ENCODE data around the gene HHAT. TPM values are rescaled to one million over a fixed set of nuclear protein-coding genes. Genes with fewer than 3 reads are reported as not detected.

The HHAT gene
- polyA plus RNA-seq, 1 donor from 2014 or later: 5.3 TPM

DNA sequence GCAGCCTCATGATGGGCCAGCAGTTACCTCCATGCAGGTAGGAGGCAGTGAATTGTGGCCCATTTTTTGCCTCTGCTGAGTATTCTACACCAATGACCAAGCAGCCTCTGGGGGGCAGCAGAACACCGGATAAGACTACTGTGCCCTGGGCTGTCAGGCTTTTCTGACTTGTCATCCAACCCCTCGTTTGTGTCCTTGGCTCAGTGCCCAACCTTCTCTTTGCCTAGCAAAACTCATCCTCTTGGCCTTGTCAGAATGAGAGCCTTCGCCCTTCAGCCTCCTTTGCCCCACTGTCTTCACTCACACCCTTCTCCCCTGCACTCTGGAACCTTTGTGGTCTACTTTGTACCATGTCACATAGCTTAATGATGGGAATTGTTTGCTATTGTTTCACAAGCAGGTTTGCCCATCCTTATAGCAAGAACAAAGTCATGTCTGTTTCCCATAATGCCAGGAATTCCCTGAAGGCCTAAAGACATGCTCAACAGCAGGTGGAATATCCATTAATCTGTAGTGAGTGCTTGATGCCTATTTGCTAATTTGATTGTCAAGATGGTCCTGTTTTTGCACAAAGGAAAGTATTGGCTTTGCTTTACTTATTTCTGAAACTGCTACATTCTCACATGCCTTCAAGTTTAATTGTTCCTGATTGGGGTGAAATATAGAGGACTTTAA, 255.9 kb downstream of the HHAT start:
- TF ChIP-seq TAF1 (IDR thresholded peaks at IDR 0.05; ENCODE audit: low read depth) (no peak), SMC3 (conservative IDR thresholded peaks at IDR 0.05; ENCODE audit: poor library complexity) (peak; percentile 94), RAD21 (conservative IDR thresholded peaks at IDR 0.05) (peak; percentile 91), EP300 (conservative IDR thresholded peaks at IDR 0.05; ENCODE audit: poor library complexity, severe bottlenecking) (no peak), EZH2 (IDR thresholded peaks at IDR 0.05; ENCODE audit: borderline replicate concordance, insufficient read depth, low read length, poor library complexity, severe bottlenecking) (no peak)
- TF ChIP-seq, protein P1, sequence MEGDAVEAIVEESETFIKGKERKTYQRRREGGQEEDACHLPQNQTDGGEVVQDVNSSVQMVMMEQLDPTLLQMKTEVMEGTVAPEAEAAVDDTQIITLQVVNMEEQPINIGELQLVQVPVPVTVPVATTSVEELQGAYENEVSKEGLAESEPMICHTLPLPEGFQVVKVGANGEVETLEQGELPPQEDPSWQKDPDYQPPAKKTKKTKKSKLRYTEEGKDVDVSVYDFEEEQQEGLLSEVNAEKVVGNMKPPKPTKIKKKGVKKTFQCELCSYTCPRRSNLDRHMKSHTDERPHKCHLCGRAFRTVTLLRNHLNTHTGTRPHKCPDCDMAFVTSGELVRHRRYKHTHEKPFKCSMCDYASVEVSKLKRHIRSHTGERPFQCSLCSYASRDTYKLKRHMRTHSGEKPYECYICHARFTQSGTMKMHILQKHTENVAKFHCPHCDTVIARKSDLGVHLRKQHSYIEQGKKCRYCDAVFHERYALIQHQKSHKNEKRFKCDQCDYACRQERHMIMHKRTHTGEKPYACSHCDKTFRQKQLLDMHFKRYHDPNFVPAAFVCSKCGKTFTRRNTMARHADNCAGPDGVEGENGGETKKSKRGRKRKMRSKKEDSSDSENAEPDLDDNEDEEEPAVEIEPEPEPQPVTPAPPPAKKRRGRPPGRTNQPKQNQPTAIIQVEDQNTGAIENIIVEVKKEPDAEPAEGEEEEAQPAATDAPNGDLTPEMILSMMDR (IDR thresholded peaks at IDR 0.05; ENCODE audit: poor library complexity, severe bottlenecking): peak; percentile 88
- Histone ChIP-seq H3F3A (ENCODE audit: insufficient read depth, low read length, poor library complexity, severe bottlenecking) (no peaks in the 10 kb centered on the region), H3K9me2 (ENCODE audit: insufficient read depth, low read length) (no peaks in the 10 kb centered on the region), H3K79me2 (replicated peaks; ENCODE audit: insufficient read depth, low read length) (no peaks in the 10 kb centered on the region), H3K27me3 (ENCODE audit: insufficient read depth, low read depth, low read length) (no peaks in the 10 kb centered on the region), H3K4me3 (ENCODE audit: low read length) (no peak overlapping the region), H3K36me3 (ENCODE audit: insufficient read depth, low read length) (no peaks in the 10 kb centered on the region), H3K9me3 (ENCODE audit: low read length) (no peaks in the 10 kb centered on the region), H3K9ac (ENCODE audit: low read length) (no peak overlapping the region), H3K4me2 (ENCODE audit: low read length) (no peak overlapping the region), H2AFZ (ENCODE audit: low read depth, low read length) (no peak overlapping the region), H4K20me1 (ENCODE audit: insufficient read depth) (no peaks in the 10 kb centered on the region), H3K27ac (ENCODE audit: low read length) (no peak overlapping the region)

DNA sequence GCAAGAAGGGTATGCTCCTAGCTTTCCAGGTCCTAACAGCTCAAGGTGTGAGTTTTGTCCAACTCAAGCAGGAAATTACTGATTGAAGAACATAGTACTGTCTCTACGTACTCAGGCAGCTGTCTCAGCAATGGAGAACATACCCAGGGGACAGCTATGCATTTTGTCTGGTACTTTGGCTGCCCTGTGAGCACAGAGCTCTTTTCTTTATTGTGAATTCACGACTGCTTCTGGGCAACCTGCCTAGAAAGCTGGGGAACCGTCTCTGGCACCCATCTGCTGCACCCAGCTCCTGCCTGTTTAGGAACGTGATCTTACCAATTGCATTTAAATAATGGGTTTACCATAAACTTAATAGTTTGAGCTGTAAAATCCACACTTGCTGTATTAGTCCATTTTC, 258.1 kb downstream of the HHAT start:
- Histone ChIP-seq H3K27ac (ENCODE audit: low read length) (no peak overlapping the region), H3F3A (ENCODE audit: insufficient read depth, low read length, poor library complexity, severe bottlenecking) (no peaks in the 10 kb centered on the region), H3K79me2 (replicated peaks; ENCODE audit: insufficient read depth, low read length) (no peaks in the 10 kb centered on the region), H3K4me3 (ENCODE audit: low read length) (no peak overlapping the region), H3K27me3 (ENCODE audit: insufficient read depth, low read depth, low read length) (no peaks in the 10 kb centered on the region), H3K4me2 (ENCODE audit: low read length) (no peak overlapping the region), H3K9me3 (ENCODE audit: low read length) (peaks cover 5% of the 10 kb centered on the region), H2AFZ (ENCODE audit: low read depth, low read length) (no peak overlapping the region), H3K9ac (ENCODE audit: low read length) (no peak overlapping the region), H3K9me2 (ENCODE audit: insufficient read depth, low read length) (no peaks in the 10 kb centered on the region), H3K36me3 (ENCODE audit: insufficient read depth, low read length) (no peaks in the 10 kb centered on the region), H4K20me1 (ENCODE audit: insufficient read depth) (no peaks in the 10 kb centered on the region)
- no peak for TF ChIP-seq TAF1 (IDR thresholded peaks at IDR 0.05; ENCODE audit: low read depth)
- TF ChIP-seq, protein P1 (IDR thresholded peaks at IDR 0.05; ENCODE audit: poor library complexity, severe bottlenecking): no peak
- TF ChIP-seq, protein P2, sequence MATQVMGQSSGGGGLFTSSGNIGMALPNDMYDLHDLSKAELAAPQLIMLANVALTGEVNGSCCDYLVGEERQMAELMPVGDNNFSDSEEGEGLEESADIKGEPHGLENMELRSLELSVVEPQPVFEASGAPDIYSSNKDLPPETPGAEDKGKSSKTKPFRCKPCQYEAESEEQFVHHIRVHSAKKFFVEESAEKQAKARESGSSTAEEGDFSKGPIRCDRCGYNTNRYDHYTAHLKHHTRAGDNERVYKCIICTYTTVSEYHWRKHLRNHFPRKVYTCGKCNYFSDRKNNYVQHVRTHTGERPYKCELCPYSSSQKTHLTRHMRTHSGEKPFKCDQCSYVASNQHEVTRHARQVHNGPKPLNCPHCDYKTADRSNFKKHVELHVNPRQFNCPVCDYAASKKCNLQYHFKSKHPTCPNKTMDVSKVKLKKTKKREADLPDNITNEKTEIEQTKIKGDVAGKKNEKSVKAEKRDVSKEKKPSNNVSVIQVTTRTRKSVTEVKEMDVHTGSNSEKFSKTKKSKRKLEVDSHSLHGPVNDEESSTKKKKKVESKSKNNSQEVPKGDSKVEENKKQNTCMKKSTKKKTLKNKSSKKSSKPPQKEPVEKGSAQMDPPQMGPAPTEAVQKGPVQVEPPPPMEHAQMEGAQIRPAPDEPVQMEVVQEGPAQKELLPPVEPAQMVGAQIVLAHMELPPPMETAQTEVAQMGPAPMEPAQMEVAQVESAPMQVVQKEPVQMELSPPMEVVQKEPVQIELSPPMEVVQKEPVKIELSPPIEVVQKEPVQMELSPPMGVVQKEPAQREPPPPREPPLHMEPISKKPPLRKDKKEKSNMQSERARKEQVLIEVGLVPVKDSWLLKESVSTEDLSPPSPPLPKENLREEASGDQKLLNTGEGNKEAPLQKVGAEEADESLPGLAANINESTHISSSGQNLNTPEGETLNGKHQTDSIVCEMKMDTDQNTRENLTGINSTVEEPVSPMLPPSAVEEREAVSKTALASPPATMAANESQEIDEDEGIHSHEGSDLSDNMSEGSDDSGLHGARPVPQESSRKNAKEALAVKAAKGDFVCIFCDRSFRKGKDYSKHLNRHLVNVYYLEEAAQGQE (IDR thresholded peaks at IDR 0.05; ENCODE audit: borderline replicate concordance): no peak
- no peak for TF ChIP-seq POLR2AphosphoS5 (IDR thresholded peaks at IDR 0.05)
- TF ChIP-seq EP300 (conservative IDR thresholded peaks at IDR 0.05; ENCODE audit: poor library complexity, severe bottlenecking): no peak
- no peak for TF ChIP-seq MXI1 (conservative IDR thresholded peaks at IDR 0.05; ENCODE audit: poor library complexity, severe bottlenecking)
- TF ChIP-seq RAD21 (conservative IDR thresholded peaks at IDR 0.05): no peak
- no peak for TF ChIP-seq SMC3 (conservative IDR thresholded peaks at IDR 0.05; ENCODE audit: poor library complexity)
- TF ChIP-seq EZH2 (IDR thresholded peaks at IDR 0.05; ENCODE audit: borderline replicate concordance, insufficient read depth, low read length, poor library complexity, severe bottlenecking): no peak
